HCT116 (cell line): Measurements from ENCODE around the gene PDE10A. TPM values are rescaled to one million over a fixed set of nuclear protein-coding genes. Genes with fewer than 3 reads are reported as not detected.

Experiments used
- ATAC-seq: fragments of 200-7000 bp; cut with Tn5 transposase; 2 replicates; pipeline ENCODE4 v1.9.1; 2020; ENCODE audit warnings: mild to moderate bottlenecking, moderate library complexity
- BruUV-seq: library from RNA; stranded (reverse); fragments of 400-500 nt; replicated peaks from 2 replicates; lab custom pipeline; 2021; lab: Mats Ljungman, UMichigan
- CTCF ChIA-PET: fragments of 300-600 bp; sonication (Branson Sonifier 250); formaldehyde crosslinking; loops from one replicate; lab custom pipeline; 2021; ENCODE audit warnings: antibody characterized with exemption; lab: Charles Lee
- POLR2A ChIA-PET: fragments of 300-600, 350-600 bp; sonication (Branson Sonifier 250); formaldehyde crosslinking; loops from one replicate; lab custom pipeline; 2021; ENCODE audit warnings: antibody characterized with exemption; lab: Charles Lee
- RAD21 ChIA-PET, 2 experiments: fragments of 300-600 bp; sonication (Branson Sonifier 250); formaldehyde crosslinking; loops; one replicate each; lab custom pipeline; 2023; ENCODE audit warnings: low total read pairs in 2 of 2; ENCODE audit not compliant: uncharacterized antibody in 2 of 2, unreplicated experiment in 2 of 2, low non-redundant PET in 1 of 2; lab: Charles Lee
- DNase-seq: peaks from one replicate; pipeline ENCODE4 v3.0.0-alpha.2; 2010; ENCODE audit warnings: low read depth, low spot score
- H2AFZ ChIP-seq: fragments of 200-600 bp; shearing (Covaris generic), sonication (generic); 2 replicates; pipeline ENCODE4 v1.6.1; 2017; ENCODE audit warnings: low read depth, mixed run types, mixed read lengths, antibody characterized with exemption, low read length; ENCODE audit not compliant: poor library complexity, severe bottlenecking
- H3K27ac ChIP-seq: 2 replicates; pipeline ENCODE4 v1.5.1; 2012; ENCODE audit warnings: low read depth, low read length
- H3K27me3 ChIP-seq: fragments of 200-600 bp; sonication (generic); 2 replicates; pipeline ENCODE4 v1.6.1; 2016; ENCODE audit warnings: mixed run types, low read length, mixed read lengths; ENCODE audit not compliant: insufficient read depth
- H3K36me3 ChIP-seq, 2 experiments: fragments of 200-500 bp in 1 of 2; fragments of 200-600 bp in 1 of 2; sonication (Bioruptor generic) in 1 of 2; sonication (generic) in 1 of 2; 2 replicates each; pipeline versions ENCODE4 v1.5.1 to v1.6.1; 2014 to 2016; ENCODE audit warnings: low read length in 2 of 2, inconsistent platforms in 1 of 2, mixed read lengths in 1 of 2, mixed run types in 1 of 2; ENCODE audit not compliant: insufficient read depth in 2 of 2, control insufficient read depth in 1 of 2
- H3K4me1 ChIP-seq, 2 experiments: fragments of 200-600 bp in 1 of 2; sonication (generic) in 1 of 2; 2 replicates each; pipeline versions ENCODE4 v1.5.1 to v1.6.1; 2012 to 2017; ENCODE audit warnings: low read length in 2 of 2, inconsistent platforms in 1 of 2, mild to moderate bottlenecking in 1 of 2, mixed read lengths in 1 of 2, mixed run types in 1 of 2, moderate library complexity in 1 of 2; ENCODE audit not compliant: insufficient read depth in 2 of 2, control insufficient read depth in 1 of 2
- H3K4me2 ChIP-seq: fragments of 200-600 bp; sonication (generic); 2 replicates; pipeline ENCODE4 v1.6.1; 2017; ENCODE audit warnings: mixed run types, low read length, mixed read lengths
- H3K4me3 ChIP-seq, 2 experiments: fragments of 200-600 bp in 1 of 2; sonication (generic) in 1 of 2; replicated peaks in 1 of 2; 2 replicates each; pipeline ENCODE4 v1.5.1; 2011 to 2016; ENCODE audit warnings: low read length in 2 of 2, control low read depth in 1 of 2, low read depth in 1 of 2, mild to moderate bottlenecking in 1 of 2, mixed read lengths in 1 of 2, mixed run types in 1 of 2
- H3K79me2 ChIP-seq: fragments of 200-600 bp; sonication (generic); 2 replicates; pipeline ENCODE4 v1.6.1; 2017; ENCODE audit warnings: mild to moderate bottlenecking, mixed run types, low read length, moderate library complexity, mixed read lengths; ENCODE audit not compliant: insufficient read depth
- H3K9ac ChIP-seq: fragments of 200-600 bp; sonication (generic); 2 replicates; pipeline ENCODE4 v1.6.1; 2016; ENCODE audit warnings: low read length, mixed read lengths
- H3K9me2 ChIP-seq: fragments of 200-600 bp; sonication (generic), shearing (Covaris generic); 2 replicates; pipeline ENCODE4 v1.6.1; 2017; ENCODE audit warnings: mixed run types, mild to moderate bottlenecking, moderate library complexity; ENCODE audit not compliant: insufficient read depth
- H3K9me3 ChIP-seq, 2 experiments: fragments of 200-500 bp in 1 of 2; fragments of 200-600 bp in 1 of 2; sonication (Bioruptor generic) in 1 of 2; sonication (generic) in 1 of 2; 2 replicates each; pipeline ENCODE4 v1.6.1; 2014 to 2017; ENCODE audit warnings: low read length in 2 of 2, mixed read lengths in 2 of 2, inconsistent platforms in 1 of 2, low read depth in 1 of 2, mild to moderate bottlenecking in 1 of 2, mixed run types in 1 of 2, moderate library complexity in 1 of 2; ENCODE audit not compliant: control insufficient read depth in 1 of 2, insufficient read depth in 1 of 2
- H4K20me1 ChIP-seq: fragments of 200-600 bp; sonication (generic), shearing (Covaris generic); 2 replicates; pipeline ENCODE4 v1.6.1; 2017; ENCODE audit warnings: mixed run types, mild to moderate bottlenecking, moderate library complexity; ENCODE audit not compliant: insufficient read depth
- CBX3 ChIP-seq: IDR thresholded peaks from 2 replicates; pipeline ENCODE4 v1.6.1; 2012; ENCODE audit warnings: low read depth
- EGR1 ChIP-seq: IDR thresholded peaks from 2 replicates; pipeline ENCODE4 v1.6.1; 2012; ENCODE audit warnings: low read depth
- ELF1 ChIP-seq: IDR thresholded peaks from 2 replicates; pipeline ENCODE4 v1.6.1; 2012; ENCODE audit warnings: low read depth, borderline replicate concordance
- JUND ChIP-seq: IDR thresholded peaks from 2 replicates; pipeline ENCODE4 v1.6.1; 2012
- POLR2AphosphoS5 ChIP-seq: IDR thresholded peaks from 2 replicates; pipeline ENCODE4 v1.6.1; 2011; ENCODE audit warnings: mild to moderate bottlenecking, low read depth, low read length, moderate library complexity
- RAD21 ChIP-seq: IDR thresholded peaks from 2 replicates; pipeline ENCODE4 v1.6.1; 2012; ENCODE audit warnings: low read depth, mild to moderate bottlenecking
- SIN3A ChIP-seq: IDR thresholded peaks from 2 replicates; pipeline ENCODE4 v1.6.1; 2012; ENCODE audit warnings: low read depth
- SP1 ChIP-seq: IDR thresholded peaks from 2 replicates; pipeline ENCODE4 v1.6.1; 2012; ENCODE audit warnings: low read depth
- SRF ChIP-seq: IDR thresholded peaks from 2 replicates; pipeline ENCODE4 v1.6.1; 2012; ENCODE audit warnings: low read depth
- YY1 ChIP-seq: IDR thresholded peaks from 2 replicates; pipeline ENCODE4 v1.6.1; 2011; ENCODE audit warnings: low read length, low read depth, moderate library complexity, mild to moderate bottlenecking; ENCODE audit not compliant: insufficient replicate concordance; ENCODE audit errors: extremely low read depth
- ZFX ChIP-seq: fragments of 450-650 bp; IDR thresholded peaks from 2 replicates; pipeline ENCODE4 v1.6.1; 2017
- intact Hi-C: fragments of 100-400 bp; cut with micrococcal nuclease; formaldehyde crosslinking; loops from 2 replicates; pipeline ENCODE4 v1.10.0; 2022
- total RNA-seq: library from RNA; stranded (reverse); gene quantifications from one replicate; pipeline ENCODE4 v1.2.1, GENCODE V29; 2021; ENCODE audit not compliant: unreplicated experiment
- TF ChIP-seq, protein P1 (sequence below): IDR thresholded peaks from 2 replicates; pipeline ENCODE4 v1.6.1; 2011; ENCODE audit warnings: mild to moderate bottlenecking, low read length, moderate library complexity; ENCODE audit not compliant: insufficient replicate concordance; ENCODE audit errors: extremely low read depth
- TF ChIP-seq, protein P2 (sequence below): IDR thresholded peaks from 2 replicates; pipeline ENCODE4 v1.6.1; 2012; ENCODE audit warnings: low read depth

The PDE10A gene
- total RNA-seq, 1 experiment from 2014 or later = 0.37 TPM

DNA sequence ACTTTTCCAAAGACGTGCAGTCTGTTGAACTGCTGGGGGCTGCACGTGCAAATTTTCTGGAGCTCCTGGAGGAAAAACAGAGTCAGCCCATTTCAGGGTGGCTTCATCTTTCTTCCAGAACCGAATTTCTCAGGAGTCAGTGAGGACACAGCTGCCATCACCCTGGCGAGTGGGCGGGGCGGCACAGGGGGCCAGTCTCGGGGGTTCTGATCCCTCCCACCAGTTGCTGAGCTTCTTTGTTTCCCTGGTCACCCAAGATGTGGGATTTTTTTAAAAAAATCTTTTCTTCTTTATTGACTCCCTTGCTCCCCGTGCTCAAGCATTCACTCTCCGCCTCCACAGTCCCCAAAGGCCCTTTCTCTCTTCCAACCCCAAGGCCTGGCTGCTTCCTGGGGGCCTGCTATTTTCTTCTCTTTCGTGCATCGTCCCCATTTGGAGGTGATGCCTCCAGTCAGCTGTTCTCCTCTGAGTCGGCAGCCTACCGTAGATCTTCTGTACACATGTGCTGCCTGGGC lies 362.6 kb downstream of the PDE10A start:
- BruUV-seq = no TSS peak
- no peak for ATAC-seq

DNA sequence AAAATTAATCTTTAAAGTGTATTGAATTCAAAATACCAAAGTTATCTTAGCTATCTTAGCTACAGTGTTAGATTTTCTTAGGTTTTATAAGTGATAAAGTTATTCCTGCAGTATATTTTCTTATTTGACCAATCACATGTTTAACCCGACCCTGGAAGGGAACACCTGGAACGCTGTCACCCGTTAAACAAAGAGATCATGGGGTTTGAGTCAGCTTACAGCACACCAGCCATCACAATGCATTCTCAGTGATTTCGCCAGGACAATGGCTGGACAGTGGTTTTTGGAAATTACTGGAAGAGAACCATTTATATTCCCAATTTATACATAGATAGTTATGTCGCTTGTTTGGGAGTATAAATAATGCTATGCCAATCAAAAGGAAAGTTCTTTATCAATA lies 364.2 kb downstream of the PDE10A start:
- H4K20me1 ChIP-seq = no peaks in the 10 kb centered on the region
- no peak for TF ChIP-seq CBX3
- TF ChIP-seq ZFX = no peak
- TF ChIP-seq EGR1 = no peak
- TF ChIP-seq, protein P1, sequence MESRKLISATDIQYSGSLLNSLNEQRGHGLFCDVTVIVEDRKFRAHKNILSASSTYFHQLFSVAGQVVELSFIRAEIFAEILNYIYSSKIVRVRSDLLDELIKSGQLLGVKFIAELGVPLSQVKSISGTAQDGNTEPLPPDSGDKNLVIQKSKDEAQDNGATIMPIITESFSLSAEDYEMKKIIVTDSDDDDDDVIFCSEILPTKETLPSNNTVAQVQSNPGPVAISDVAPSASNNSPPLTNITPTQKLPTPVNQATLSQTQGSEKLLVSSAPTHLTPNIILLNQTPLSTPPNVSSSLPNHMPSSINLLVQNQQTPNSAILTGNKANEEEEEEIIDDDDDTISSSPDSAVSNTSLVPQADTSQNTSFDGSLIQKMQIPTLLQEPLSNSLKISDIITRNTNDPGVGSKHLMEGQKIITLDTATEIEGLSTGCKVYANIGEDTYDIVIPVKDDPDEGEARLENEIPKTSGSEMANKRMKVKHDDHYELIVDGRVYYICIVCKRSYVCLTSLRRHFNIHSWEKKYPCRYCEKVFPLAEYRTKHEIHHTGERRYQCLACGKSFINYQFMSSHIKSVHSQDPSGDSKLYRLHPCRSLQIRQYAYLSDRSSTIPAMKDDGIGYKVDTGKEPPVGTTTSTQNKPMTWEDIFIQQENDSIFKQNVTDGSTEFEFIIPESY = no peak
- no peak for TF ChIP-seq ELF1
- no peak for TF ChIP-seq SIN3A
- no peak for TF ChIP-seq YY1
- TF ChIP-seq SRF = no peak
- TF ChIP-seq POLR2AphosphoS5 = no peak
- no peak for TF ChIP-seq JUND
- TF ChIP-seq, protein P2, sequence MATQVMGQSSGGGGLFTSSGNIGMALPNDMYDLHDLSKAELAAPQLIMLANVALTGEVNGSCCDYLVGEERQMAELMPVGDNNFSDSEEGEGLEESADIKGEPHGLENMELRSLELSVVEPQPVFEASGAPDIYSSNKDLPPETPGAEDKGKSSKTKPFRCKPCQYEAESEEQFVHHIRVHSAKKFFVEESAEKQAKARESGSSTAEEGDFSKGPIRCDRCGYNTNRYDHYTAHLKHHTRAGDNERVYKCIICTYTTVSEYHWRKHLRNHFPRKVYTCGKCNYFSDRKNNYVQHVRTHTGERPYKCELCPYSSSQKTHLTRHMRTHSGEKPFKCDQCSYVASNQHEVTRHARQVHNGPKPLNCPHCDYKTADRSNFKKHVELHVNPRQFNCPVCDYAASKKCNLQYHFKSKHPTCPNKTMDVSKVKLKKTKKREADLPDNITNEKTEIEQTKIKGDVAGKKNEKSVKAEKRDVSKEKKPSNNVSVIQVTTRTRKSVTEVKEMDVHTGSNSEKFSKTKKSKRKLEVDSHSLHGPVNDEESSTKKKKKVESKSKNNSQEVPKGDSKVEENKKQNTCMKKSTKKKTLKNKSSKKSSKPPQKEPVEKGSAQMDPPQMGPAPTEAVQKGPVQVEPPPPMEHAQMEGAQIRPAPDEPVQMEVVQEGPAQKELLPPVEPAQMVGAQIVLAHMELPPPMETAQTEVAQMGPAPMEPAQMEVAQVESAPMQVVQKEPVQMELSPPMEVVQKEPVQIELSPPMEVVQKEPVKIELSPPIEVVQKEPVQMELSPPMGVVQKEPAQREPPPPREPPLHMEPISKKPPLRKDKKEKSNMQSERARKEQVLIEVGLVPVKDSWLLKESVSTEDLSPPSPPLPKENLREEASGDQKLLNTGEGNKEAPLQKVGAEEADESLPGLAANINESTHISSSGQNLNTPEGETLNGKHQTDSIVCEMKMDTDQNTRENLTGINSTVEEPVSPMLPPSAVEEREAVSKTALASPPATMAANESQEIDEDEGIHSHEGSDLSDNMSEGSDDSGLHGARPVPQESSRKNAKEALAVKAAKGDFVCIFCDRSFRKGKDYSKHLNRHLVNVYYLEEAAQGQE = no peak
- TF ChIP-seq RAD21 = no peak
- no peak for TF ChIP-seq SP1
- TF ChIP-seq, all 23 proteins: peak for 0
- H3K9me2 ChIP-seq = no peaks in the 10 kb centered on the region
- H3K27ac ChIP-seq = no peak overlapping the region
- intact Hi-C loops = no loop called here
- H3K9me3 ChIP-seq = no peaks in the 10 kb centered on the region
- no peak overlapping the region for H3K9ac ChIP-seq
- H3K4me1 ChIP-seq = no peaks in the 10 kb centered on the region
- RAD21 ChIA-PET = no interaction called here
- CTCF ChIA-PET = no interaction called here
- H3K27me3 ChIP-seq = no peaks in the 10 kb centered on the region
- DNase-seq (no peak), ATAC-seq (no peak)
- H3K4me2 ChIP-seq = no peak overlapping the region
- POLR2A ChIA-PET = no interaction called here
- no peaks in the 10 kb centered on the region for H3K79me2 ChIP-seq
- no peak overlapping the region for H3K4me3 ChIP-seq
- no TSS peak for BruUV-seq
- no peaks in the 10 kb centered on the region for H3K36me3 ChIP-seq
- no peak overlapping the region for H2AFZ ChIP-seq

More for the DNA sequence above, 362.6 kb downstream of the PDE10A start:
- ChIA-PET CTCF (no interaction called here), RAD21 (no interaction called here), POLR2A (no interaction called here)
- Histone ChIP-seq H3K36me3 (no peaks in the 10 kb centered on the region), H3K27ac (no peak overlapping the region), H3K9me3 (no peaks in the 10 kb centered on the region), H3K9me2 (no peaks in the 10 kb centered on the region), H3K4me1 (no peaks in the 10 kb centered on the region), H3K4me2 (no peak overlapping the region), H3K4me3 (no peak overlapping the region), H2AFZ (no peak overlapping the region), H3K27me3 (no peaks in the 10 kb centered on the region), H4K20me1 (no peaks in the 10 kb centered on the region), H3K9ac (no peak overlapping the region), H3K79me2 (no peaks in the 10 kb centered on the region)
- no peak for DNase-seq
- intact Hi-C loops = no loop called here
- no peak for TF ChIP-seq SP1
